SK-N-SH (cell line): ENCODE results near the gene LAMA4. TPM values are rescaled to one million over a fixed set of nuclear protein-coding genes. Genes with fewer than 3 reads are reported as not detected.

Source experiments
- CTCF ChIA-PET: fragments of 300-600, 350-600 bp; formaldehyde crosslinking; extraction: SDS; loops from one replicate; lab custom pipeline; 2021; lab: Yijun Ruan, JAX
- POLR2A ChIA-PET: fragments of 350-600 bp; sonication (Branson Sonifier 250); formaldehyde crosslinking; extraction: SDS; loops from one replicate; lab custom pipeline; 2020; ENCODE audit warnings: antibody characterized with exemption, inconsistent platforms; lab: Yijun Ruan, JAX
- DNase-seq: peaks from one replicate; pipeline ENCODE4 v3.0.0; 2012
- H2AFZ ChIP-seq: fragments of 200-600 bp; sonication (generic); 2 replicates; pipeline ENCODE4 v1.8.1; 2016; ENCODE audit warnings: antibody characterized with exemption, mild to moderate bottlenecking, low read depth
- H3F3A ChIP-seq: fragments of 200-600 bp; sonication (generic); replicated peaks from 2 replicates; pipeline ENCODE3; 2016; ENCODE audit warnings: antibody characterized with exemption, mild to moderate bottlenecking; ENCODE audit not compliant: insufficient read depth
- H3K27ac ChIP-seq, 2 experiments: fragments of 200-500 bp in 1 of 2; fragments of 200-600 bp in 1 of 2; sonication (Bioruptor generic) in 1 of 2; sonication (generic), shearing (Covaris generic) in 1 of 2; 2 replicates each; pipeline versions ENCODE4 v1.5.1 to v1.6.1; 2014 to 2016; ENCODE audit warnings: low read depth in 2 of 2, inconsistent platforms in 1 of 2, low read length in 1 of 2, mild to moderate bottlenecking in 1 of 2, mixed read lengths in 1 of 2
- H3K27me3 ChIP-seq: fragments of 200-600 bp; sonication (generic), shearing (Covaris generic); 2 replicates; pipeline ENCODE4 v1.6.1; 2016; ENCODE audit warnings: mixed run types; ENCODE audit not compliant: insufficient read depth
- H3K36me3 ChIP-seq, 2 experiments: fragments of 200-500 bp in 1 of 2; fragments of 200-600 bp in 1 of 2; sonication (Bioruptor generic) in 1 of 2; sonication (generic) in 1 of 2; replicated peaks in 1 of 2; 2 replicates each; pipeline versions ENCODE3 to v1.5.1; 2014 to 2016; ENCODE audit warnings: low read length in 1 of 2, mild to moderate bottlenecking in 1 of 2; ENCODE audit not compliant: insufficient read depth in 2 of 2, control insufficient read depth in 1 of 2
- H3K4me1 ChIP-seq, 2 experiments: fragments of 200-500 bp in 1 of 2; fragments of 200-600 bp in 1 of 2; sonication (Bioruptor generic) in 1 of 2; sonication (generic), shearing (Covaris generic) in 1 of 2; 2 replicates each; pipeline versions ENCODE4 v1.5.1 to v1.6.1; 2014 to 2016; ENCODE audit warnings: low read depth in 1 of 2, low read length in 1 of 2, mixed run types in 1 of 2; ENCODE audit not compliant: insufficient read depth in 2 of 2, control insufficient read depth in 1 of 2
- H3K4me2 ChIP-seq: fragments of 200-600 bp; sonication (generic), shearing (Covaris generic); 2 replicates; pipeline ENCODE4 v1.6.1; 2017; ENCODE audit warnings: mixed run types
- H3K4me3 ChIP-seq, 2 experiments: fragments of 200-500 bp in 1 of 2; fragments of 200-600 bp in 1 of 2; sonication (Bioruptor generic) in 1 of 2; sonication (generic), shearing (Covaris generic) in 1 of 2; 2 replicates each; pipeline versions ENCODE4 v1.5.1 to v1.8.1; 2014 to 2016; ENCODE audit warnings: low read depth in 2 of 2, inconsistent platforms in 1 of 2, low read length in 1 of 2, mild to moderate bottlenecking in 1 of 2, mixed read lengths in 1 of 2, moderate library complexity in 1 of 2
- H3K79me2 ChIP-seq: fragments of 200-600 bp; sonication (generic); 2 replicates; pipeline ENCODE4 v1.8.1; 2017; ENCODE audit warnings: mild to moderate bottlenecking; ENCODE audit not compliant: insufficient read depth
- H3K9ac ChIP-seq: fragments of 200-600 bp; sonication (generic); 2 replicates; pipeline ENCODE4 v1.6.1; 2017; ENCODE audit warnings: mixed run types
- H3K9me2 ChIP-seq: fragments of 200-600 bp; sonication (generic); 2 replicates; pipeline ENCODE4 v1.6.1; 2017; ENCODE audit warnings: mixed run types
- H3K9me3 ChIP-seq: fragments of 200-600 bp; sonication (generic); 2 replicates; pipeline ENCODE4 v1.6.1; 2017; ENCODE audit warnings: mixed run types, mild to moderate bottlenecking, moderate library complexity
- H4K20me1 ChIP-seq: fragments of 200-600 bp; sonication (generic); 2 replicates; pipeline ENCODE4 v1.6.1; 2017; ENCODE audit warnings: mild to moderate bottlenecking, mixed run types; ENCODE audit not compliant: insufficient read depth
- FOSL2 ChIP-seq: IDR thresholded peaks from 2 replicates; pipeline ENCODE4 v1.4.0; 2012; ENCODE audit warnings: low read depth, mild to moderate bottlenecking, moderate library complexity, borderline replicate concordance
- GABPA ChIP-seq: IDR thresholded peaks from 2 replicates; pipeline ENCODE4 v1.4.0; 2012; ENCODE audit warnings: low read depth, mild to moderate bottlenecking
- MAX ChIP-seq: IDR thresholded peaks from 2 replicates; pipeline ENCODE4 v1.4.0; 2012; ENCODE audit warnings: low read depth
- NRF1 ChIP-seq: IDR thresholded peaks from 2 replicates; pipeline ENCODE4 v1.6.1; 2012; ENCODE audit warnings: low read depth, mild to moderate bottlenecking, low read length
- POLR2AphosphoS5 ChIP-seq: IDR thresholded peaks from 2 replicates; pipeline ENCODE4 v1.6.1; 2012; ENCODE audit warnings: low read depth, low read length
- RAD21 ChIP-seq: IDR thresholded peaks from 2 replicates; pipeline ENCODE4 v1.6.1; 2012; ENCODE audit warnings: mild to moderate bottlenecking, low read length
- RCOR1 ChIP-seq: fragments of 150-350 bp; IDR thresholded peaks from 2 replicates; pipeline ENCODE4 v1.6.1; 2017; ENCODE audit warnings: antibody characterized with exemption, low read length
- REST ChIP-seq: IDR thresholded peaks from 2 replicates; pipeline ENCODE4 v1.6.1; 2012; ENCODE audit warnings: mild to moderate bottlenecking, low read depth, low read length, moderate library complexity
- RFX5 ChIP-seq: IDR thresholded peaks from 2 replicates; pipeline ENCODE4 v1.6.1; 2012; ENCODE audit warnings: mild to moderate bottlenecking, improper control_type of control experiment, low read length
- WGBS: methylation state at CpG from one replicate; pipeline ENCODE4 v1.1.6; 2017; ENCODE audit warnings: low lambda C conversion rate; 5-methylcytosine and 5-hydroxymethylcytosine counted together
- polyA plus RNA-seq, 3 experiments: library from polyadenylated mRNA; depleted of rRNA; stranded (reverse); fragments of >200 nt; gene quantifications; 2 replicates each; pipeline ENCODE4 v1.2.3, GENCODE V29; 2012
- TF ChIP-seq, protein P1 (sequence below): fragments of 150-350 bp; IDR thresholded peaks from 2 replicates; pipeline ENCODE4 v1.6.1; 2017; ENCODE audit warnings: antibody characterized with exemption, low read length, low read depth, borderline replicate concordance

LAMA4 gene
- polyA plus RNA-seq, 1 of the 3 experiments (the other 2 are of a cell fraction) = 9.4 TPM

DNA sequence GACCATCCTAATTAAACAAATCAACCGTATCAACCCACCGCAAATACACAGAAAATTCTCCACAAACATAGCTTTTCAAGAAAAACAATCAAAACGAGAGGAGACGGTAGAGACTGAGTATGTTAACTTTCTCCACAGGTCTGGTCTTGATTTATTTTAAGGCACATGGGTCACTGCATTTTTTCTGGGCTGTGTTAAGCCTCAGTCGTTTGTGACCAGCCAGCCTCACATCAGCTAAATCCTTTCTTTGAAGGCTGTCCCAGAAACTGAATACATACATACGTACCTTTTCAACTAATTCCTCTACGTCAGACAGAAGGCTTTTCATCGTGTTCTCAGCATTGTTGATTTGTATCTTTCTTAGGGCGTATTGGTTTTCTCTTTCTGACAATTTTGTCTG, 69.4 kb downstream of the LAMA4 start:
- H3K36me3 ChIP-seq = peaks cover 0 to 14% of the 10 kb centered on the region in 2 experiments
- POLR2A ChIA-PET = no interaction called here
- WGBS = 91% methylated on average over 9 of the region's 9 CpGs
- H3K9me3 ChIP-seq = no peaks in the 10 kb centered on the region
- no peaks in the 10 kb centered on the region for H3K79me2 ChIP-seq
- no peak for DNase-seq
- no peaks in the 10 kb centered on the region for H3K27me3 ChIP-seq
- peaks cover 0 to 13% of the 10 kb centered on the region in 2 experiments; a peak in 2 of 4 replicates for H3K4me1 ChIP-seq
- H3F3A ChIP-seq = no peaks in the 10 kb centered on the region
- H3K4me2 ChIP-seq = no peak overlapping the region
- no peak overlapping the region for H3K27ac ChIP-seq
- no peak overlapping the region for H2AFZ ChIP-seq
- TF ChIP-seq, protein P1, sequence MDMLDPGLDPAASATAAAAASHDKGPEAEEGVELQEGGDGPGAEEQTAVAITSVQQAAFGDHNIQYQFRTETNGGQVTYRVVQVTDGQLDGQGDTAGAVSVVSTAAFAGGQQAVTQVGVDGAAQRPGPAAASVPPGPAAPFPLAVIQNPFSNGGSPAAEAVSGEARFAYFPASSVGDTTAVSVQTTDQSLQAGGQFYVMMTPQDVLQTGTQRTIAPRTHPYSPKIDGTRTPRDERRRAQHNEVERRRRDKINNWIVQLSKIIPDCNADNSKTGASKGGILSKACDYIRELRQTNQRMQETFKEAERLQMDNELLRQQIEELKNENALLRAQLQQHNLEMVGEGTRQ = no peak
- TF ChIP-seq RFX5 (no peak), GABPA (no peak), FOSL2 (no peak)
- TF ChIP-seq, all 33 proteins: peak for 0
- no peak overlapping the region for H3K4me3 ChIP-seq
- CTCF ChIA-PET = interaction anchor here (2.1 kb wide), 1 partner anchor 126 kb away, joined by 5 read pairs; no protein-coding TSS in a partner anchor
- no peak overlapping the region for H3K9ac ChIP-seq
- no peaks in the 10 kb centered on the region for H3K9me2 ChIP-seq
- H4K20me1 ChIP-seq = no peaks in the 10 kb centered on the region

- no peak overlapping the region for H3K4me3 ChIP-seq
- TF ChIP-seq POLR2AphosphoS5 (no peak), RCOR1 (no peak), MAX (no peak), RAD21 (no peak), REST (no peak), NRF1 (no peak)
- TF ChIP-seq, all 33 proteins: peak for 0
- no peak overlapping the region for H3K4me2 ChIP-seq
- no peaks in the 10 kb centered on the region for H3F3A ChIP-seq
- CTCF ChIA-PET = interaction anchor here (0.7 to 1.8 kb wide), 8 partner anchors 13 to 138 kb away, joined by 3 to 5 read pairs (median 3); no protein-coding TSS in a partner anchor
- no peak overlapping the region for H3K9ac ChIP-seq
- H3K9me3 ChIP-seq = no peaks in the 10 kb centered on the region
- POLR2A ChIA-PET = interaction anchor here (0.7 kb wide), 1 partner anchor 125 kb away, joined by 3 read pairs; no protein-coding TSS in a partner anchor
- H3K27me3 ChIP-seq = no peaks in the 10 kb centered on the region
- 92% methylated on average over 3 of the region's 3 CpGs for WGBS
- H3K27ac ChIP-seq = no peak overlapping the region
- H3K36me3 ChIP-seq = peaks cover 0 to 14% of the 10 kb centered on the region in 2 experiments
- no peaks in the 10 kb centered on the region for H3K9me2 ChIP-seq
- no peak for DNase-seq
- H3K4me1 ChIP-seq = peaks cover 0 to 5% of the 10 kb centered on the region in 2 experiments; a peak in 2 of 4 replicates
- H2AFZ ChIP-seq = peak overlapping the region; percentile 44; the same call in 1 of the 2 replicates
- no peaks in the 10 kb centered on the region for H4K20me1 ChIP-seq
- H3K79me2 ChIP-seq = no peaks in the 10 kb centered on the region
These were observed 71.1 kb downstream of the LAMA4 start for GRCh38 chr6:112183271-112183671.
